HG02642 (cell line): Measurements from ENCODE around the gene RRP8.

Experiments used
- ATAC-seq: cut with Tn5 transposase; IDR thresholded peaks from one replicate; pipeline ENCODE4 v1.9.1; 2021; ENCODE audit warnings: mild to moderate bottlenecking; ENCODE audit not compliant: unreplicated experiment, poor library complexity

Gene RRP8

GRCh38 chr11:6619004-6619745 is 15.8 kb upstream of the RRP8 start, which contains the start of gene TPP1:
Gene TPP1 (minus strand): TSS chr11:6619422. CDS start chr11:6619400, 22 bp downstream.
- peak; percentile 99 for ATAC-seq

GRCh38 chr11:6618117-6619003 is 14.9 kb upstream of the RRP8 start:
- no peak for ATAC-seq

GRCh38 chr11:6617315-6617781 is 13.9 kb upstream of the RRP8 start:
- ATAC-seq, result no peak

GRCh38 chr11:6616596-6617250 is 13.3 kb upstream of the RRP8 start:
- no peak for ATAC-seq

- ATAC-seq, result no peak
Observed at GRCh38 chr11:6615882-6616585, 12.6 kb upstream of the RRP8 start.

- no peak for ATAC-seq
Observed at GRCh38 chr11:6615046-6615445, 11.6 kb upstream of the RRP8 start.

- no peak for ATAC-seq
Observed at GRCh38 chr11:6614446-6614845, 11.0 kb upstream of the RRP8 start.

- no peak for ATAC-seq
Observed at GRCh38 chr11:6613496-6613895, 10.1 kb upstream of the RRP8 start.

- peak; percentile 92 for ATAC-seq
Observed at GRCh38 chr11:6612213-6613041, 9.0 kb upstream of the RRP8 start, which contains the start of gene TAF10. Gene TAF10 (minus strand): TSS chr11:6612216. CDS start chr11:6612189, 27 bp downstream.

- no peak for ATAC-seq
Observed at GRCh38 chr11:6611963-6612212, 8.5 kb upstream of the RRP8 start.

GRCh38 chr11:6611092-6611962 is 7.9 kb upstream of the RRP8 start:
- ATAC-seq, result peak; percentile 20

GRCh38 chr11:6610591-6610990 is 7.2 kb upstream of the RRP8 start:
- no peak for ATAC-seq

- no peak for ATAC-seq
Observed at GRCh38 chr11:6609502-6610015, 6.1 kb upstream of the RRP8 start.

GRCh38 chr11:6608726-6609501 is 5.5 kb upstream of the RRP8 start:
- ATAC-seq, result no peak

- ATAC-seq, result no peak
Observed at GRCh38 chr11:6608011-6608410, 4.6 kb upstream of the RRP8 start.

GRCh38 chr11:6607190-6607795 is 3.9 kb upstream of the RRP8 start:
- no peak for ATAC-seq
